ENCODE measurements around the gene KIF25. TPM values are rescaled to one million over a fixed set of nuclear protein-coding genes. Genes with fewer than 3 reads are reported as not detected.

The KIF25 gene
- total and polyA plus RNA-seq, 7 donors = 0.50 to 0.54 TPM; not detected in 5

DNA sequence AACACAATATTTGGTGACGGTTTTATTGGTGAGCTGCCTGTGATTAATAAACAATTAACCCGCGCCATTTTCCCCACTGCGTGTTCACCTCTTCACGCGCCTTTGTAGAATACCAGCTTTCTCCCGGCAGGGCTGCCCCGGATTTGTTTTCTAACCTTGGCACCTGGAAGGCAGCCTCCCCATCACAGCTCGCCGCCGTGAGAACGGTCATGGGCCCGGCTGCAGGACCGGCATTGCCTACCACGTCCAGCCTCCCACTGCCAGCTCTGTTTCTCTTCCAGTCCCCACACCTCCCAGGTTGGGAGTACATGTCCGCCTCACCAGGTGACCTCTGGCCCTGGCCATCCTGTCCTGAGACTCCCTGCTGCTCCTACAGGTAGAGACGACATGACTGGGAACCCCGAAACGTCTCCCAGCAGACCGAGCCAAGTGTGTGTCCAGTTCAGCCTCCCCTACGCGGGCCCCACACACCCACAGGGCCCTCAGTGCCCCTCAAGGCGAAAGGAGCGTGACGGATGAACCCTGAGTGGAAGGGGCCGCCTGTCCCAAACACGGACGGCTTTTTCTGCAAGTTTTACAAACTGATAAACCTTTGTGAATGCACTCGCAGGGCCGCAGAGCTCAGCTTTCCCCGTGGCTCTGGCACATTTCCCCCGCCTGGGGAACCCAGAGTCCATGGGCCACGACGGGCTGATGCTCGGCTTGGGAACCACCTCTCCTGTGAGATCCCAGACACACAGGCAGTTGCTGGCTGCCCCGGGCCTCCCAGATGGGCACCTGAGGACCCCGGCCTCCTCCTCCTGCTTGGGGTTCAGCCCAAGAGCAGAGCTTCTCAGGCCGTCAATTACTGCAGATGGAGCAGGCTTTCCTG, 55.9 kb downstream of the KIF25 start:
- DNase-seq = no peak
- 85 to 88% methylated on average over 38 of the region's 38 CpGs for WGBS, 2 donors
- H3K4me3 ChIP-seq = no peak overlapping the region
- no peak overlapping the region for H3K27ac ChIP-seq
- H3K9me3 ChIP-seq = no peaks in the 10 kb centered on the region
- no peaks in the 10 kb centered on the region for H3K36me3 ChIP-seq
- intact Hi-C loops (cut with DNase I) = no loop called here
- H3K27me3 ChIP-seq = no peaks in the 10 kb centered on the region
- H3K4me1 ChIP-seq = peaks cover 0 to 4% (median 0%) of the 10 kb centered on the region in 4 donors
- no peak for TF ChIP-seq POLR2AphosphoS5 (IDR thresholded peaks at IDR 0.05)
- TF ChIP-seq, protein P1, sequence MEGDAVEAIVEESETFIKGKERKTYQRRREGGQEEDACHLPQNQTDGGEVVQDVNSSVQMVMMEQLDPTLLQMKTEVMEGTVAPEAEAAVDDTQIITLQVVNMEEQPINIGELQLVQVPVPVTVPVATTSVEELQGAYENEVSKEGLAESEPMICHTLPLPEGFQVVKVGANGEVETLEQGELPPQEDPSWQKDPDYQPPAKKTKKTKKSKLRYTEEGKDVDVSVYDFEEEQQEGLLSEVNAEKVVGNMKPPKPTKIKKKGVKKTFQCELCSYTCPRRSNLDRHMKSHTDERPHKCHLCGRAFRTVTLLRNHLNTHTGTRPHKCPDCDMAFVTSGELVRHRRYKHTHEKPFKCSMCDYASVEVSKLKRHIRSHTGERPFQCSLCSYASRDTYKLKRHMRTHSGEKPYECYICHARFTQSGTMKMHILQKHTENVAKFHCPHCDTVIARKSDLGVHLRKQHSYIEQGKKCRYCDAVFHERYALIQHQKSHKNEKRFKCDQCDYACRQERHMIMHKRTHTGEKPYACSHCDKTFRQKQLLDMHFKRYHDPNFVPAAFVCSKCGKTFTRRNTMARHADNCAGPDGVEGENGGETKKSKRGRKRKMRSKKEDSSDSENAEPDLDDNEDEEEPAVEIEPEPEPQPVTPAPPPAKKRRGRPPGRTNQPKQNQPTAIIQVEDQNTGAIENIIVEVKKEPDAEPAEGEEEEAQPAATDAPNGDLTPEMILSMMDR (IDR thresholded peaks at IDR 0.05) = no peak
- TF ChIP-seq POLR2A (IDR thresholded peaks at IDR 0.05) = no peak
- TF ChIP-seq EP300 (IDR thresholded peaks at IDR 0.05) = no peak

DNA sequence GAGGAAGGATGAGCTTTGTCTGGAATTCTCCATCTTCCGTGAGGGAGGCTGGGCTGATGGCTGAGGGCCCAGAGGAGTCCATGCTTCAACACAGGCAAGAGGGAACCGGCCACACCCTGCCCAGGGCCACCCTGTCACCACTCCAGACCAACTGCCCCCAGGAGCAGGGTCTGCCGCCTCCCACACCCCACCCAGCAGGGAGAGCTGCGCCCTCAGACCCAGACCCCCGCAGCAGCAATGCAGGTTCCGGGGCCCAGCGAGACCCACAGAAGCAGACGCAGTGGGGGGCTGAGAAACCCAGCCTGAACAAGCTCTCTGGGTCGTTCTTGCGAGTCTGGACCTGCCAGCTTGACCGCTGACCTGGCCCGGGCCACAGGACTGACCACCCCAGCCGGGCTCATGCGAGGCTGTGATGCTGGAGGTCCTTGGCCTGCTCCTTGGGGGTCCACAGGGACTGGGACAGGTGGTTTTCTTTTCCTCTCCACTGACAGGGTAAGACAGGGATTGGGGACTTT, 56.5 kb downstream of the KIF25 start:
- no peak for DNase-seq
- Histone ChIP-seq H3K27me3 (no peaks in the 10 kb centered on the region), H3K36me3 (no peaks in the 10 kb centered on the region), H3K4me1 (peaks cover 0 to 4% (median 0%) of the 10 kb centered on the region in 4 donors), H3K27ac (no peak overlapping the region), H3K9me3 (no peaks in the 10 kb centered on the region), H3K4me3 (no peak overlapping the region)
- TF ChIP-seq, protein P1 (IDR thresholded peaks at IDR 0.05) = no peak
- TF ChIP-seq POLR2A (IDR thresholded peaks at IDR 0.05) = no peak
- no peak for TF ChIP-seq EP300 (IDR thresholded peaks at IDR 0.05)
- TF ChIP-seq POLR2AphosphoS5 (IDR thresholded peaks at IDR 0.05) = no peak
- 89 to 91% methylated on average over 14 of the region's 14 CpGs for WGBS, 2 donors
- intact Hi-C loops (cut with DNase I) = no loop called here

- peaks cover 0 to 4% (median 0%) of the 10 kb centered on the region in 4 donors for H3K4me1 ChIP-seq
- TF ChIP-seq POLR2A (IDR thresholded peaks at IDR 0.05) (no peak), POLR2AphosphoS5 (IDR thresholded peaks at IDR 0.05) (no peak), EP300 (IDR thresholded peaks at IDR 0.05) (no peak)
- TF ChIP-seq, protein P1 (IDR thresholded peaks at IDR 0.05) = no peak
- H3K36me3 ChIP-seq = no peaks in the 10 kb centered on the region
- H3K27ac ChIP-seq = no peak overlapping the region
- H3K4me3 ChIP-seq = no peak overlapping the region
- no peaks in the 10 kb centered on the region for H3K9me3 ChIP-seq
- intact Hi-C loops (cut with DNase I) = no loop called here
- no peak for DNase-seq
- no peaks in the 10 kb centered on the region for H3K27me3 ChIP-seq
- 78 to 83% methylated on average over 18 of the region's 18 CpGs for WGBS, 2 donors
These were observed 57.5 kb downstream of the KIF25 start for GRCh38 chr6:168054765-168055560.

GRCh38 chr6:168055696-168056489, 58.4 kb downstream of the KIF25 start:
- Histone ChIP-seq H3K4me1 (peaks cover 0 to 5% (median 2%) of the 10 kb centered on the region in 4 donors), H3K27ac (no peak overlapping the region), H3K36me3 (no peaks in the 10 kb centered on the region), H3K27me3 (no peaks in the 10 kb centered on the region), H3K4me3 (no peak overlapping the region), H3K9me3 (no peaks in the 10 kb centered on the region)
- DNase-seq = no peak
- WGBS, 2 donors = 91% methylated on average over 22 of the region's 22 CpGs
- TF ChIP-seq POLR2AphosphoS5 (IDR thresholded peaks at IDR 0.05) (no peak), POLR2A (IDR thresholded peaks at IDR 0.05) (no peak), EP300 (IDR thresholded peaks at IDR 0.05) (no peak)
- TF ChIP-seq, protein P1 (IDR thresholded peaks at IDR 0.05) = no peak
- intact Hi-C loops (cut with DNase I) = no loop called here
